GM12872 (cell line): ENCODE measurements around the gene PROM2.

Experiments used
- CTCF ChIP-seq: IDR thresholded peaks from 3 replicates; pipeline ENCODE4 v1.5.1; 2011; ENCODE audit warnings: low read depth, mild to moderate bottlenecking, low read length, moderate library complexity; ENCODE audit not compliant: insufficient read depth

PROM2 gene

GRCh38 chr2:95315801-95316411 is 41.7 kb downstream of the PROM2 start:
- TF ChIP-seq CTCF, result no peak

GRCh38 chr2:95316466-95317122 is 42.3 kb downstream of the PROM2 start:
- TF ChIP-seq CTCF, result no peak

- TF ChIP-seq CTCF, result no peak
Measured at GRCh38 chr2:95317123-95317500, 42.9 kb downstream of the PROM2 start.

GRCh38 chr2:95317665-95318425 is 43.6 kb downstream of the PROM2 start:
- TF ChIP-seq CTCF, result no peak

GRCh38 chr2:95318431-95319220 is 44.4 kb downstream of the PROM2 start:
- TF ChIP-seq CTCF, result no peak

- no peak for TF ChIP-seq CTCF
Measured at GRCh38 chr2:95319481-95320343, 45.5 kb downstream of the PROM2 start.
